ENCODE data around the gene SIX6. TPM values are rescaled to one million over a fixed set of nuclear protein-coding genes. Genes with fewer than 3 reads are reported as not detected.

Gene SIX6
- total and polyA plus RNA-seq, 8 donors = not detected

- intact Hi-C loops (cut with DNase I) = no loop called here
- Histone ChIP-seq H3K4me1 (no peaks in the 10 kb centered on the region), H3K36me3 (no peaks in the 10 kb centered on the region), H3K27me3 (peaks cover 4 to 53% (median 25%) of the 10 kb centered on the region in 4 donors), H3K9me3 (no peaks in the 10 kb centered on the region), H3K27ac (no peak overlapping the region), H3K4me3 (no peak overlapping the region)
- no peak for DNase-seq
- ATAC-seq = no peak
- FAIRE-seq = no peak
- WGBS, 2 donors = 25 to 26% methylated on average over 2 of the region's 2 CpGs
- no peak for TF ChIP-seq CTCF (IDR thresholded peaks at IDR 0.05)
Observed at GRCh38 chr14:60505448-60505847, 3.5 kb upstream of the SIX6 start.

- Histone ChIP-seq H3K4me1 (no peaks in the 10 kb centered on the region), H3K36me3 (no peaks in the 10 kb centered on the region), H3K9me3 (no peaks in the 10 kb centered on the region), H3K27me3 (peaks cover 4 to 59% (median 25%) of the 10 kb centered on the region in 4 donors), H3K27ac (no peak overlapping the region), H3K4me3 (no peak overlapping the region)
- ATAC-seq = no peak
- intact Hi-C loops (cut with DNase I) = no loop called here
- FAIRE-seq = no peak
- no peak for DNase-seq
- WGBS, 2 donors = 6 to 8% methylated on average over 7 of the region's 7 CpGs
- no peak for TF ChIP-seq CTCF (IDR thresholded peaks at IDR 0.05)
Observed at GRCh38 chr14:60506010-60506409, 2.9 kb upstream of the SIX6 start.

- ATAC-seq (peak in 1 of 4 donors; percentile 14), DNase-seq (no peak), FAIRE-seq (no peak)
- Histone ChIP-seq H3K4me1 (no peaks in the 10 kb centered on the region), H3K27me3 (peaks cover 4 to 64% (median 28%) of the 10 kb centered on the region in 4 donors), H3K27ac (no peak overlapping the region), H3K4me3 (no peak overlapping the region), H3K9me3 (no peaks in the 10 kb centered on the region), H3K36me3 (no peaks in the 10 kb centered on the region)
- WGBS, 2 donors = 10% methylated on average over 17 of the region's 17 CpGs
- TF ChIP-seq CTCF (IDR thresholded peaks at IDR 0.05) = no peak
- intact Hi-C loops (cut with DNase I) = no loop called here
Observed at GRCh38 chr14:60506462-60506984, 2.4 kb upstream of the SIX6 start.

- Histone ChIP-seq H3K4me3 (no peak overlapping the region), H3K27me3 (peaks cover 4 to 71% (median 30%) of the 10 kb centered on the region in 4 donors), H3K4me1 (no peaks in the 10 kb centered on the region), H3K27ac (no peak overlapping the region), H3K9me3 (no peaks in the 10 kb centered on the region), H3K36me3 (no peaks in the 10 kb centered on the region)
- FAIRE-seq (no peak), ATAC-seq (no peak), DNase-seq (no peak)
- TF ChIP-seq CTCF (IDR thresholded peaks at IDR 0.05) = no peak
- 8 to 10% methylated on average over 47 to 48 of the region's 48 CpGs for WGBS, 2 donors
- intact Hi-C loops (cut with DNase I) = no loop called here
Observed at GRCh38 chr14:60506985-60507829, 1.7 kb upstream of the SIX6 start.

- Histone ChIP-seq H3K36me3 (no peaks in the 10 kb centered on the region), H3K4me1 (no peaks in the 10 kb centered on the region), H3K4me3 (no peak overlapping the region), H3K27me3 (peaks cover 8 to 82% (median 36%) of the 10 kb centered on the region in 4 donors), H3K9me3 (no peaks in the 10 kb centered on the region), H3K27ac (no peak overlapping the region)
- no peak for FAIRE-seq
- no peak for ATAC-seq
- intact Hi-C loops (cut with DNase I) = no loop called here
- TF ChIP-seq CTCF (IDR thresholded peaks at IDR 0.05) = no peak
- 4 to 7% methylated on average over 5 of the region's 5 CpGs for WGBS, 2 donors
- DNase-seq = no peak
Observed at GRCh38 chr14:60508363-60508706, 611 bp upstream of the SIX6 start.
